C4-2B (cell line): Measurements from ENCODE around the gene CHKA.

Source experiments
- H3K27ac ChIP-seq: fragments of 450-650 bp; 2 replicates; pipeline ENCODE4 v1.5.1; 2017
- ZFX ChIP-seq: fragments of 450-650 bp; IDR thresholded peaks from 2 replicates; pipeline ENCODE4 v1.6.1; 2017
- TF ChIP-seq, protein P1 (sequence below): fragments of 450-650 bp; conservative IDR thresholded peaks from 2 replicates; pipeline ENCODE4 v1.5.1; 2017; ENCODE audit warnings: mild to moderate bottlenecking

Gene CHKA

DNA sequence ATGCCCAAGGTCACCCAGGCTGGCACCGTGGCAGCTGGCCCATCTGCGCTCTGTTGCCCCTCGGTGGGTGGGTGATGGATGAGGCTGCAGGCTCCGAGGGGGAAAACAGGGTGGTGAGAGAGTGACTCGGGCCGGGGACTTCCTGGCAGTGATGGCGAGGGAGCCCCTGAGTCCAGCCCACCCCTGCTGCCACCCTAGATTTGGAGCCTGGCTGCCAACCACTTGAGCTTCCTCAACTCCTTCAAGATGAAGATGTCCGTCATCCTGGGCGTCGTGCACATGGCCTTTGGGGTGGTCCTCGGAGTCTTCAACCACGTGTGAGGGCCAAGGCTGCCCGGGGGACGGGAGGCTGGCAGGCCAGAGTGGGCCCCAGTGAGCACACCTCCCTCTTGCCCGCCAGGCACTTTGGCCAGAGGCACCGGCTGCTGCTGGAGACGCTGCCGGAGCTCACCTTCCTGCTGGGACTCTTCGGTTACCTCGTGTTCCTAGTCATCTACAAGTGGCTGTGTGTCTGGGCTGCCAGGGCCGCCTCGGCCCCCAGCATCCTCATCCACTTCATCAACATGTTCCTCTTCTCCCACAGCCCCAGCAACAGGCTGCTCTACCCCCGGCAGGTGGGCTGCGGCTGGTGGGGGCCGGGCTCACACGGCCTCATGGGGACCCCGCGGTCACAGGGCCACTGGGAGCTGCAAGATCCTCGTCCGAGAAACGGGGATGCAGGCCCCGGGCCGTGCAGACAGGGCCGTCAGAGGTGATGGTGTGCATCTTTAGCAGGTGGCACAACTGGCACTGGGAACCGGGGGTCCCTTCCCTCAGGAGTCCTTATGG is 72.3 kb downstream of the CHKA start:
- TF ChIP-seq, protein P1, sequence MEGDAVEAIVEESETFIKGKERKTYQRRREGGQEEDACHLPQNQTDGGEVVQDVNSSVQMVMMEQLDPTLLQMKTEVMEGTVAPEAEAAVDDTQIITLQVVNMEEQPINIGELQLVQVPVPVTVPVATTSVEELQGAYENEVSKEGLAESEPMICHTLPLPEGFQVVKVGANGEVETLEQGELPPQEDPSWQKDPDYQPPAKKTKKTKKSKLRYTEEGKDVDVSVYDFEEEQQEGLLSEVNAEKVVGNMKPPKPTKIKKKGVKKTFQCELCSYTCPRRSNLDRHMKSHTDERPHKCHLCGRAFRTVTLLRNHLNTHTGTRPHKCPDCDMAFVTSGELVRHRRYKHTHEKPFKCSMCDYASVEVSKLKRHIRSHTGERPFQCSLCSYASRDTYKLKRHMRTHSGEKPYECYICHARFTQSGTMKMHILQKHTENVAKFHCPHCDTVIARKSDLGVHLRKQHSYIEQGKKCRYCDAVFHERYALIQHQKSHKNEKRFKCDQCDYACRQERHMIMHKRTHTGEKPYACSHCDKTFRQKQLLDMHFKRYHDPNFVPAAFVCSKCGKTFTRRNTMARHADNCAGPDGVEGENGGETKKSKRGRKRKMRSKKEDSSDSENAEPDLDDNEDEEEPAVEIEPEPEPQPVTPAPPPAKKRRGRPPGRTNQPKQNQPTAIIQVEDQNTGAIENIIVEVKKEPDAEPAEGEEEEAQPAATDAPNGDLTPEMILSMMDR = no peak
- no peak for TF ChIP-seq ZFX
- no peak overlapping the region for H3K27ac ChIP-seq

DNA sequence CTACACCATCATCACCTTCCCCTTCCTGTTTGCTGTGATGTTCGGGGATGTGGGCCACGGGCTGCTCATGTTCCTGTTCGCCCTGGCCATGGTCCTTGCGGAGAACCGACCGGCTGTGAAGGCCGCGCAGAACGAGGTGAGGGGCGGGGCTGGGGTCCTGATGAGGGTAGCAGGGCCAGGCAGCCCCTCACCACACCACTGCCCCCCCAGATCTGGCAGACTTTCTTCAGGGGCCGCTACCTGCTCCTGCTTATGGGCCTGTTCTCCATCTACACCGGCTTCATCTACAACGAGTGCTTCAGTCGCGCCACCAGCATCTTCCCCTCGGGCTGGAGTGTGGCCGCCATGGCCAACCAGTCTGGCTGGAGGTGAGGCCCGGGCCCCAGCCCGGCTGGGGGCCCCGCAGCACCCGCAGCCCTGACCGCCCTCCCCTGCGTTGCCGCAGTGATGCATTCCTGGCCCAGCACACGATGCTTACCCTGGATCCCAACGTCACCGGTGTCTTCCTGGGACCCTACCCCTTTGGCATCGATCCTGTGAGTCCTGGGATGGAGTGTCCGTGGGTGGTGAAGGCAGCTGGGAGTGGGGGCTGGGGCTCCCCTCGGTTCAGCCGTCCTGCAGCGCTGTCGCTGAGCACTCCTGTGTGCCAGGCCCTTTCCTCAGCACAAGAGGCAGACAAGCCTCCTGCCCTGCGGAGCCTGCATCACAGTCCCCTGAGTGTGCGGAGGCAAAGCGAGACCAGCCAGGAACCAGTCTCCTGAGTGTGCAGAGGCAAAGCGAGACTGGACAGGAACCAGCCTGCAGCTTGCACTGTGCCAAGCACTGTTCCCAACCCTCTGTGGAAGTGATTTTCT is 73.5 kb downstream of the CHKA start:
- no peak overlapping the region for H3K27ac ChIP-seq
- no peak for TF ChIP-seq ZFX
- TF ChIP-seq, protein P1 = no peak

DNA sequence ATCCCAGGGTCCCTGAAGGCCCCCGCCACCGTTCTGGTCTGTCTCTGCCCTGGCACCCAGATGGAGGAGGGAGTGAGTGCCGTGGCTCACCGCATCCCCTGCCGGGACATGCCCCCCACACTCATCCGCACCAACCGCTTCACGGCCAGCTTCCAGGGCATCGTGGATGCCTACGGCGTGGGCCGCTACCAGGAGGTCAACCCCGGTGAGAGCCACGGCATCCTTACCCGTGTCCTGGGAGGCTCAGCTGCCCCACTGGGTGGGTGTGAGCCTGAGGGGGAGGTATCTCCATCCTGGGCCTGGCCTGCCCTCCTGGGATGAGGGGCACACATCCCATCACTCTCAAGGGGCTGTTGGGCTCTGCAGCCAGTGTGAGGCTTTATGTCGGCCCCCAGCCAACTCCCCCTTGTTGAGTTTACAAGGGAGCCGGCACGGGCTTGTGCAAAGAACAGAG is 76.3 kb downstream of the CHKA start:
- TF ChIP-seq ZFX = no peak
- TF ChIP-seq, protein P1 = no peak
- H3K27ac ChIP-seq = no peak overlapping the region

DNA sequence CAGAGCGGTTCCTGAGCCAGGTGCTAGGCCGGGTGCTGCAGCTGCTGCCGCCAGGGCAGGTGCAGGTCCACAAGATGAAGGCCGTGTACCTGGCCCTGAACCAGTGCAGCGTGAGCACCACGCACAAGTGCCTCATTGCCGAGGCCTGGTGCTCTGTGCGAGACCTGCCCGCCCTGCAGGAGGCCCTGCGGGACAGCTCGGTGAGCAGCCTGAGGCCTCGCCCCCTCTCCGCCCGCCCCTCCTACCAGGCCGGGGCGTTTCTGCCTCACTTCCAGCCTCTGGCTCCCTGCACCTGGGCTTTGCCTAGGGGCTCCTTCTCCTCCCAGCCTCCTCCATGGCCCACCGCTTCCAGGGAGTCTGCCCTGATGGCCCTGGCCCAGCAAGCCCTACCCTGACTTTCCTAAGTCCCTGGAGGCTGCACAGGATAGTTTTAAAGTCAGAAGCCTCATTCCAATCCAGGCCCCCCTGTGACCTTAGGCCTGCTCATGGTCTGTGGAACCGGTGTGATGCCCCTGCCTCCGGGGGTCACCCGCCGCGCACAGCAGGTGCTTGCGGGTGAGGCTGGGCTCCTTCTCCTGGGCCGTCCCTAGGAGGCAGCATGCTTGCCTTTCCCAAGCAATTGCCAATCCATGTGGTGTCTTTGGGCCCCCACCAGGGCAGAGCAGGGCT is 76.9 kb downstream of the CHKA start:
- TF ChIP-seq, protein P1 = no peak
- no peak for TF ChIP-seq ZFX
- no peak overlapping the region for H3K27ac ChIP-seq

DNA sequence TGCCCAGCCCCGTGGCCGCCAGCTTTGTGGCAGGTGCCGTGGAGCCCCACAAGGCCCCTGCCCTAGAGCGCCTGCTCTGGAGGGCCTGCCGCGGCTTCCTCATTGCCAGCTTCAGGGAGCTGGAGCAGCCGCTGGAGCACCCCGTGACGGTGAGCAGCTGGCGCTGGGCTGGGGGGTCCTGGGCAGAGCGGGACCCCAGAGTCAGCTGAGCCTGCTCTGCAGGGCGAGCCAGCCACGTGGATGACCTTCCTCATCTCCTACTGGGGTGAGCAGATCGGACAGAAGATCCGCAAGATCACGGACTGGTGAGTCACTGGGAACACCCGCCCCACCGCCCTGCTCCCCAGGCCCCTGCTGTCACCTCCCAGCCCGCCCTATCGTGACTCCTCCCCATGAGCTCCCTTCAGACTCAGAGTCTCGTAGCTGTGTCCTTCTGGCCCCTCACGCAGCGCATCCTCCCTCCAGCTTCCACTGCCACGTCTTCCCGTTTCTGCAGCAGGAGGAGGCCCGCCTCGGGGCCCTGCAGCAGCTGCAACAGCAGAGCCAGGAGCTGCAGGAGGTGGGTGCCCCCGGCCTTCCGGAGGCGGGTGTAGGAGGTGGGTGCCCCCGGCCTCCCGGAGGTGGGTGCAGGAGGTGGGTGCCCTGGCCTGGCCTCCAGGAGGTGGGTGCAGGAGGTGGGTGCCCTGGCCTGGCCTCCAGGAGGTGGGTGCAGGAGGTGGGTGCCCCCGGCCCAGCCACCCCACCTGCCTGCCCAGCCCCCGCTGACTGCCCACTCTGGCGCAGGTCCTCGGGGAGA is 77.6 kb downstream of the CHKA start:
- H3K27ac ChIP-seq = no peak overlapping the region

DNA sequence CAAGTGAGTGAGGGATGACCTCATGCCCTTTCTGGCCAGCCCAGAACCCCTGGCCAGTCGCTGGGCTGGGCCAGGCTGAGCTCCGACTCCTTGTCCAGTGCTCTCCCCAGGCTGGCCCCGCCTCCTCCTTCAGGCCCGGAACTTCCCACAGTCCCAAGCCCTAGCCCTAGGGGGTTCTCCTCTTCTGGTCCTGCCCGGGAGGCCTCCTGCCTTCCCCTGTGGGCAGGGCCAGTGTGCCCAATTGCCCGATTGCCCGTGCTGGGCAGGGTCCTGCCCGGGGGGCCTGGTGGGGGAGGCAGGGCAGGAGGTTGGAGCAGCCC is 78.2 kb downstream of the CHKA start:
- TF ChIP-seq, protein P1 = no peak
- TF ChIP-seq ZFX = no peak
- H3K27ac ChIP-seq = no peak overlapping the region

More for the DNA sequence above, 77.6 kb downstream of the CHKA start:
- TF ChIP-seq, protein P1 = no peak
- TF ChIP-seq ZFX = no peak
